ENCODE results near the gene HACD3. TPM values are rescaled to one million over a fixed set of nuclear protein-coding genes. Genes with fewer than 3 reads are reported as not detected.

HACD3 gene
- total RNA-seq, 1 donor from 2014 or later = 107 TPM

- TF ChIP-seq, protein P1, sequence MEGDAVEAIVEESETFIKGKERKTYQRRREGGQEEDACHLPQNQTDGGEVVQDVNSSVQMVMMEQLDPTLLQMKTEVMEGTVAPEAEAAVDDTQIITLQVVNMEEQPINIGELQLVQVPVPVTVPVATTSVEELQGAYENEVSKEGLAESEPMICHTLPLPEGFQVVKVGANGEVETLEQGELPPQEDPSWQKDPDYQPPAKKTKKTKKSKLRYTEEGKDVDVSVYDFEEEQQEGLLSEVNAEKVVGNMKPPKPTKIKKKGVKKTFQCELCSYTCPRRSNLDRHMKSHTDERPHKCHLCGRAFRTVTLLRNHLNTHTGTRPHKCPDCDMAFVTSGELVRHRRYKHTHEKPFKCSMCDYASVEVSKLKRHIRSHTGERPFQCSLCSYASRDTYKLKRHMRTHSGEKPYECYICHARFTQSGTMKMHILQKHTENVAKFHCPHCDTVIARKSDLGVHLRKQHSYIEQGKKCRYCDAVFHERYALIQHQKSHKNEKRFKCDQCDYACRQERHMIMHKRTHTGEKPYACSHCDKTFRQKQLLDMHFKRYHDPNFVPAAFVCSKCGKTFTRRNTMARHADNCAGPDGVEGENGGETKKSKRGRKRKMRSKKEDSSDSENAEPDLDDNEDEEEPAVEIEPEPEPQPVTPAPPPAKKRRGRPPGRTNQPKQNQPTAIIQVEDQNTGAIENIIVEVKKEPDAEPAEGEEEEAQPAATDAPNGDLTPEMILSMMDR (IDR thresholded peaks at IDR 0.05; ENCODE audit: unreplicated experiment) = no peak
- peaks cover 2% of the 10 kb centered on the region for H3K27me3 Mint-ChIP-seq (ENCODE audit: unreplicated experiment)
- H3K36me3 Mint-ChIP-seq (ENCODE audit: low read depth, unreplicated experiment) = no peaks in the 10 kb centered on the region
- H3K4me1 Mint-ChIP-seq (ENCODE audit: unreplicated experiment) = peaks cover 19% of the 10 kb centered on the region
- no peak overlapping the region for H3K4me3 Mint-ChIP-seq (ENCODE audit: unreplicated experiment)
- H3K9me3 Mint-ChIP-seq (ENCODE audit: unreplicated experiment) = no peaks in the 10 kb centered on the region
- DNase-seq (ENCODE audit: low spot score) = no peak
- no peak overlapping the region for H3K27ac Mint-ChIP-seq (ENCODE audit: unreplicated experiment)
Observed at GRCh38 chr15:65532738-65533051, 2.4 kb downstream of the HACD3 start.

- peaks cover 2% of the 10 kb centered on the region for H3K27me3 Mint-ChIP-seq (ENCODE audit: unreplicated experiment)
Observed at GRCh38 chr15:65533057-65533756, 2.9 kb downstream of the HACD3 start.

DNA sequence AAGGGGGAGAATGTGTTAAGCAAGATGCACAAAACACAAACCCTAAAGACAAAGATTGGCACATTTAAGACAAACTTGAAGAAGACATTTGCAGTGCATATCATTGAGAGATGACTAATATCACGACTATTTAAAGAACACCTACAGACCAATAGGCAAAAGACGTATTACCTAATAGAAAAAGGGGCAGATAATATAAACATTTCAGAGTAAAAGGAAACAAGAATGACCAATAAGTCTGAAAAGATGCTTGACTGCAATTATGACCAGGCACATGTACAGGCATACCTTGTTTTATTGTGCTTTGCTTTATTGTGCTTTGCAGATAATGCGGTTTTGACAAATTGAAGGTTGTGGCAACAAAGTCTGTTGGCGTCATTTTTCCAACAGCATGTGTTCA lies 4.9 kb downstream of the HACD3 start:
- DNase-seq (ENCODE audit: low spot score) = no peak
- peaks cover 15% of the 10 kb centered on the region for H3K4me1 Mint-ChIP-seq (ENCODE audit: unreplicated experiment)
- no peaks in the 10 kb centered on the region for H3K36me3 Mint-ChIP-seq (ENCODE audit: low read depth, unreplicated experiment)
- no peak overlapping the region for H3K4me3 Mint-ChIP-seq (ENCODE audit: unreplicated experiment)
- no peaks in the 10 kb centered on the region for H3K27me3 Mint-ChIP-seq (ENCODE audit: unreplicated experiment)
- TF ChIP-seq, protein P1 (IDR thresholded peaks at IDR 0.05; ENCODE audit: unreplicated experiment) = no peak
- no peak overlapping the region for H3K27ac Mint-ChIP-seq (ENCODE audit: unreplicated experiment)
- no peaks in the 10 kb centered on the region for H3K9me3 Mint-ChIP-seq (ENCODE audit: unreplicated experiment)

More at GRCh38 chr15:65533057-65533756, 2.9 kb downstream of the HACD3 start:
- TF ChIP-seq, protein P1 (IDR thresholded peaks at IDR 0.05; ENCODE audit: unreplicated experiment) = no peak
- Mint-ChIP-seq H3K4me1 (ENCODE audit: unreplicated experiment) (peaks cover 19% of the 10 kb centered on the region), H3K36me3 (ENCODE audit: low read depth, unreplicated experiment) (no peaks in the 10 kb centered on the region), H3K9me3 (ENCODE audit: unreplicated experiment) (no peaks in the 10 kb centered on the region), H3K4me3 (ENCODE audit: unreplicated experiment) (no peak overlapping the region), H3K27ac (ENCODE audit: unreplicated experiment) (no peak overlapping the region)
- no peak for DNase-seq (ENCODE audit: low spot score)

DNA sequence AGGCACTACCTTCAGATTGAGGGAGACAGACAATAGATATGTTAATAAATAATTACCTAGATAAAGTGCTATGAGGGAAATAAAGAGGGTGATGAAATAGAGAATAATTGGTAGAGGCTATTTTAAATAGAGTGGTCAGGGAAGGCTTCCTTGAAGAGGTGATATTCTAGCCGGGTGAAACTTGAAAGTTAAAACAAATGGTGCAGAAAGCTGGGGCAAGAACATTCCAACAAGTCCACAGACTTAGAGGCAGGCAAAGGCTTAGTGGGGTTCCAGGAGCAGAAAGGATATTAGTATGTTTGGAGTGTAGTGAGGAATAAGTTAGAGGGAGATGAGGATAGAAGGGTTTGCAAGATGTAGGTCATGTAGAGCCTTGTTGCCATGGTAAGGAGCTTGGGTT lies 10.1 kb downstream of the HACD3 start:
- H3K9me3 Mint-ChIP-seq (ENCODE audit: unreplicated experiment) = no peaks in the 10 kb centered on the region
- no peaks in the 10 kb centered on the region for H3K4me1 Mint-ChIP-seq (ENCODE audit: unreplicated experiment)
- no peaks in the 10 kb centered on the region for H3K27me3 Mint-ChIP-seq (ENCODE audit: unreplicated experiment)
- H3K36me3 Mint-ChIP-seq (ENCODE audit: low read depth, unreplicated experiment) = no peaks in the 10 kb centered on the region
- H3K4me3 Mint-ChIP-seq (ENCODE audit: unreplicated experiment) = no peak overlapping the region
- TF ChIP-seq, protein P1 (IDR thresholded peaks at IDR 0.05; ENCODE audit: unreplicated experiment) = no peak
- H3K27ac Mint-ChIP-seq (ENCODE audit: unreplicated experiment) = no peak overlapping the region
- no peak for DNase-seq (ENCODE audit: low spot score)

DNA sequence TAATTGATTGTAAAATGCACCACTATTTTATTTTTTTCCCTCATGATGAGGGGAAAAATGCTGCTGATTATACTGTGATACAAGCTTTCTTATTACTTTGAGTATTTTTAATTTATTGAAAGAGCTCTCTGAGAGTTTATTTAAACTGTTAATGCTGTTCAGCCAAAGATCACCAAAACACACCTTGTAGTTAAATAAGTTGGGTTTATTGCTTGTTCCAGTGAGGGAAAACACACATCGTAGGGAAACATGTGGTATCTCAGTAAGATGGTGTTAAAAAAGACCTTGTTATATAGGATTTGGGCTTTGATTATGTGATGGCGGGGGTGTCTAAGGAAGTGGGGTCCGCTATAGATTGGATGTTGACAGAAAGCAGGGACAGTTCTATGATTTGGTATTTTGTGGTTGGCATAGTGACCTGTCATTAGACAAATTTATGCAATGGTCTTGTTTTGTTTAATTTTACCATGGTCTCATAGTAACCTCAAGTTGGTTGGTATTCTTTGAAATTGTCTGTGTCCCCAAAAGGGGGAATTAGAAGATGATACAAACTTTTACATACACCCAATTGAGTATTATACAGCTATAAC lies 11.1 kb downstream of the HACD3 start:
- H3K9me3 Mint-ChIP-seq (ENCODE audit: unreplicated experiment) = no peaks in the 10 kb centered on the region
- H3K4me1 Mint-ChIP-seq (ENCODE audit: unreplicated experiment) = no peaks in the 10 kb centered on the region
- no peak overlapping the region for H3K4me3 Mint-ChIP-seq (ENCODE audit: unreplicated experiment)
- DNase-seq (ENCODE audit: low spot score) = no peak
- TF ChIP-seq, protein P1 (IDR thresholded peaks at IDR 0.05; ENCODE audit: unreplicated experiment) = no peak
- peak overlapping the region; percentile 13 for H3K27ac Mint-ChIP-seq (ENCODE audit: unreplicated experiment)
- H3K27me3 Mint-ChIP-seq (ENCODE audit: unreplicated experiment) = no peaks in the 10 kb centered on the region
- H3K36me3 Mint-ChIP-seq (ENCODE audit: low read depth, unreplicated experiment) = no peaks in the 10 kb centered on the region

Data from endothelial cell (in vitro differentiated cells).